Measurements from ENCODE around the gene KCNH5. TPM values are rescaled to one million over a fixed set of nuclear protein-coding genes. Genes with fewer than 3 reads are reported as not detected.

Gene KCNH5
- total RNA-seq, 1 experiment from 2014 or later = 1.4 TPM

DNA sequence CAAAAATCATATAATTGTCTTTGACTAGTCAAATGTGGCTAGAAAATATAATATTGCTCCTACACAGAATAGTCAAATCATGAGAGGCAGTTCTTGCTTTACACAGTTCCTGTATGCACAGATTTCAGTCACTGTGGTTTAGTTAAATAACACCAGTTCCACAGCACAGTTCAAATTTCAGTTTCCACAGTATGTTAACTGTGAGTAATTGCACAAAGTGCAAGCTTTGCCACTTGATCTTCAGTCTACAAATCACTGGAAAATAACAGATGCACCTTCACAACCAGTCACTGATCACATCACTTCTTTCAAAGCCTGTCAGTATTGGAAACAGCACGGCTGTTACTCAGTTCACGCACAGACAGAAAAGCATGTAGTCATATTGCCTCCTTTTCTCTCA is 38.7 kb downstream of the KCNH5 start:
- no peaks in the 10 kb centered on the region for H3K36me3 Mint-ChIP-seq
- TF ChIP-seq TCF7 (CRISPR knock-in tag; IDR thresholded peaks at IDR 0.05; ENCODE audit: low read depth) (no peak), ZNF121 (CRISPR knock-in tag; IDR thresholded peaks at IDR 0.05) (no peak), MXD4 (CRISPR knock-in tag; IDR thresholded peaks at IDR 0.05; ENCODE audit: borderline replicate concordance) (no peak), CREM (CRISPR knock-in tag; IDR thresholded peaks at IDR 0.05) (no peak), ELF4 (CRISPR knock-in tag; IDR thresholded peaks at IDR 0.05; ENCODE audit: low read depth) (no peak), GABPB1 (CRISPR knock-in tag; IDR thresholded peaks at IDR 0.05) (no peak), CREB1 (CRISPR knock-in tag; IDR thresholded peaks at IDR 0.05) (no peak)
- TF ChIP-seq, protein P1, sequence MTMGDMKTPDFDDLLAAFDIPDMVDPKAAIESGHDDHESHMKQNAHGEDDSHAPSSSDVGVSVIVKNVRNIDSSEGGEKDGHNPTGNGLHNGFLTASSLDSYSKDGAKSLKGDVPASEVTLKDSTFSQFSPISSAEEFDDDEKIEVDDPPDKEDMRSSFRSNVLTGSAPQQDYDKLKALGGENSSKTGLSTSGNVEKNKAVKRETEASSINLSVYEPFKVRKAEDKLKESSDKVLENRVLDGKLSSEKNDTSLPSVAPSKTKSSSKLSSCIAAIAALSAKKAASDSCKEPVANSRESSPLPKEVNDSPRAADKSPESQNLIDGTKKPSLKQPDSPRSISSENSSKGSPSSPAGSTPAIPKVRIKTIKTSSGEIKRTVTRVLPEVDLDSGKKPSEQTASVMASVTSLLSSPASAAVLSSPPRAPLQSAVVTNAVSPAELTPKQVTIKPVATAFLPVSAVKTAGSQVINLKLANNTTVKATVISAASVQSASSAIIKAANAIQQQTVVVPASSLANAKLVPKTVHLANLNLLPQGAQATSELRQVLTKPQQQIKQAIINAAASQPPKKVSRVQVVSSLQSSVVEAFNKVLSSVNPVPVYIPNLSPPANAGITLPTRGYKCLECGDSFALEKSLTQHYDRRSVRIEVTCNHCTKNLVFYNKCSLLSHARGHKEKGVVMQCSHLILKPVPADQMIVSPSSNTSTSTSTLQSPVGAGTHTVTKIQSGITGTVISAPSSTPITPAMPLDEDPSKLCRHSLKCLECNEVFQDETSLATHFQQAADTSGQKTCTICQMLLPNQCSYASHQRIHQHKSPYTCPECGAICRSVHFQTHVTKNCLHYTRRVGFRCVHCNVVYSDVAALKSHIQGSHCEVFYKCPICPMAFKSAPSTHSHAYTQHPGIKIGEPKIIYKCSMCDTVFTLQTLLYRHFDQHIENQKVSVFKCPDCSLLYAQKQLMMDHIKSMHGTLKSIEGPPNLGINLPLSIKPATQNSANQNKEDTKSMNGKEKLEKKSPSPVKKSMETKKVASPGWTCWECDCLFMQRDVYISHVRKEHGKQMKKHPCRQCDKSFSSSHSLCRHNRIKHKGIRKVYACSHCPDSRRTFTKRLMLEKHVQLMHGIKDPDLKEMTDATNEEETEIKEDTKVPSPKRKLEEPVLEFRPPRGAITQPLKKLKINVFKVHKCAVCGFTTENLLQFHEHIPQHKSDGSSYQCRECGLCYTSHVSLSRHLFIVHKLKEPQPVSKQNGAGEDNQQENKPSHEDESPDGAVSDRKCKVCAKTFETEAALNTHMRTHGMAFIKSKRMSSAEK (CRISPR knock-in tag; IDR thresholded peaks at IDR 0.05; ENCODE audit: borderline replicate concordance) = no peak
- TF ChIP-seq, protein P2, sequence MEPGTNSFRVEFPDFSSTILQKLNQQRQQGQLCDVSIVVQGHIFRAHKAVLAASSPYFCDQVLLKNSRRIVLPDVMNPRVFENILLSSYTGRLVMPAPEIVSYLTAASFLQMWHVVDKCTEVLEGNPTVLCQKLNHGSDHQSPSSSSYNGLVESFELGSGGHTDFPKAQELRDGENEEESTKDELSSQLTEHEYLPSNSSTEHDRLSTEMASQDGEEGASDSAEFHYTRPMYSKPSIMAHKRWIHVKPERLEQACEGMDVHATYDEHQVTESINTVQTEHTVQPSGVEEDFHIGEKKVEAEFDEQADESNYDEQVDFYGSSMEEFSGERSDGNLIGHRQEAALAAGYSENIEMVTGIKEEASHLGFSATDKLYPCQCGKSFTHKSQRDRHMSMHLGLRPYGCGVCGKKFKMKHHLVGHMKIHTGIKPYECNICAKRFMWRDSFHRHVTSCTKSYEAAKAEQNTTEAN (CRISPR knock-in tag; IDR thresholded peaks at IDR 0.05) = no peak
- TF ChIP-seq, protein P3, sequence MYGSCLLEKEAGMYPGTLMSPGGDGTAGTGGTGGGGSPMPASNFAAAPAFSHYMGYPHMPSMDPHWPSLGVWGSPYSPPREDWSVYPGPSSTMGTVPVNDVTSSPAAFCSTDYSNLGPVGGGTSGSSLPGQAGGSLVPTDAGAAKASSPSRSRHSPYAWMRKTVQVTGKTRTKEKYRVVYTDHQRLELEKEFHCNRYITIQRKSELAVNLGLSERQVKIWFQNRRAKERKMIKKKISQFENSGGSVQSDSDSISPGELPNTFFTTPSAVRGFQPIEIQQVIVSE (CRISPR knock-in tag; IDR thresholded peaks at IDR 0.05; ENCODE audit: borderline replicate concordance) = no peak
- ChIA-PET CTCF (no interaction called here), POLR2A (no interaction called here)
- H3K4me1 Mint-ChIP-seq = peaks cover 12% of the 10 kb centered on the region; the same call in 1 of the 2 replicates
- ATAC-seq (no peak), DNase-seq (ENCODE audit: low spot score) (no peak)
- H3K9me3 Mint-ChIP-seq = no peaks in the 10 kb centered on the region
- no peak overlapping the region for H3K4me3 Mint-ChIP-seq
- H3K27ac Mint-ChIP-seq = no peak overlapping the region
- no peaks in the 10 kb centered on the region for H3K27me3 Mint-ChIP-seq (ENCODE audit: low read depth)

DNA sequence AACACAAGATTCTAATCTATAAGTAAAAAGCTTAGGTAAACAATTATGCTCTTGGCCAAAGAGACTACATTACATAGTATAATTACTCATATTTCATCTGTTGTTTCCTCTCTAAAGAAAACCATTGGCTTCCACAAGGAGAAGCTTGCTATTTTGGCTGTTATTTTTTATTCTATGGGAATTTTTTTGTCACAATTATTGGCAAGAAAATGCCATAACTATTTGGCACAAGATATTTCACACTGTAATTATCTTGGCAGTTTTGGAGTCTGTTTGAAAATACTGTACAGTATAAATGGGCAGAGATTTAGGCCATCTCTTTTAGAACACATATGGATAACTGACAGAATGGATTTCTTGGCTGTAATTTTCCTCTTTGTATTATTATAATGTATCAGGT is 51.2 kb downstream of the KCNH5 start:
- CTCF ChIA-PET = no interaction called here
- H3K27me3 Mint-ChIP-seq (ENCODE audit: low read depth) = no peaks in the 10 kb centered on the region
- no peak for DNase-seq (ENCODE audit: low spot score)
- H3K36me3 Mint-ChIP-seq = no peaks in the 10 kb centered on the region
- H3K4me3 Mint-ChIP-seq = no peak overlapping the region
- POLR2A ChIA-PET = no interaction called here
- no peaks in the 10 kb centered on the region for H3K4me1 Mint-ChIP-seq
- no peak for ATAC-seq
- H3K27ac Mint-ChIP-seq = no peak overlapping the region
- H3K9me3 Mint-ChIP-seq = peaks cover 5% of the 10 kb centered on the region
- TF ChIP-seq ZNF263 (CRISPR knock-in tag; IDR thresholded peaks at IDR 0.05; ENCODE audit: low read depth) (no peak), GTF2I (CRISPR knock-in tag; conservative IDR thresholded peaks at IDR 0.05) (no peak), ZNF396 (CRISPR knock-in tag; IDR thresholded peaks at IDR 0.05; ENCODE audit: borderline replicate concordance) (no peak), ATF1 (CRISPR knock-in tag; IDR thresholded peaks at IDR 0.05) (no peak), FOXJ3 (CRISPR knock-in tag; IDR thresholded peaks at IDR 0.05; ENCODE audit: borderline replicate concordance) (no peak), RELA (CRISPR knock-in tag; IDR thresholded peaks at IDR 0.05; ENCODE audit: borderline replicate concordance) (no peak), PRRX2 (CRISPR knock-in tag; IDR thresholded peaks at IDR 0.05) (no peak)
- TF ChIP-seq, protein P4, sequence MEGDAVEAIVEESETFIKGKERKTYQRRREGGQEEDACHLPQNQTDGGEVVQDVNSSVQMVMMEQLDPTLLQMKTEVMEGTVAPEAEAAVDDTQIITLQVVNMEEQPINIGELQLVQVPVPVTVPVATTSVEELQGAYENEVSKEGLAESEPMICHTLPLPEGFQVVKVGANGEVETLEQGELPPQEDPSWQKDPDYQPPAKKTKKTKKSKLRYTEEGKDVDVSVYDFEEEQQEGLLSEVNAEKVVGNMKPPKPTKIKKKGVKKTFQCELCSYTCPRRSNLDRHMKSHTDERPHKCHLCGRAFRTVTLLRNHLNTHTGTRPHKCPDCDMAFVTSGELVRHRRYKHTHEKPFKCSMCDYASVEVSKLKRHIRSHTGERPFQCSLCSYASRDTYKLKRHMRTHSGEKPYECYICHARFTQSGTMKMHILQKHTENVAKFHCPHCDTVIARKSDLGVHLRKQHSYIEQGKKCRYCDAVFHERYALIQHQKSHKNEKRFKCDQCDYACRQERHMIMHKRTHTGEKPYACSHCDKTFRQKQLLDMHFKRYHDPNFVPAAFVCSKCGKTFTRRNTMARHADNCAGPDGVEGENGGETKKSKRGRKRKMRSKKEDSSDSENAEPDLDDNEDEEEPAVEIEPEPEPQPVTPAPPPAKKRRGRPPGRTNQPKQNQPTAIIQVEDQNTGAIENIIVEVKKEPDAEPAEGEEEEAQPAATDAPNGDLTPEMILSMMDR (IDR thresholded peaks at IDR 0.05) = no peak
- TF ChIP-seq, protein P5, sequence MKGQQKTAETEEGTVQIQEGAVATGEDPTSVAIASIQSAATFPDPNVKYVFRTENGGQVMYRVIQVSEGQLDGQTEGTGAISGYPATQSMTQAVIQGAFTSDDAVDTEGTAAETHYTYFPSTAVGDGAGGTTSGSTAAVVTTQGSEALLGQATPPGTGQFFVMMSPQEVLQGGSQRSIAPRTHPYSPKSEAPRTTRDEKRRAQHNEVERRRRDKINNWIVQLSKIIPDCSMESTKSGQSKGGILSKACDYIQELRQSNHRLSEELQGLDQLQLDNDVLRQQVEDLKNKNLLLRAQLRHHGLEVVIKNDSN (CRISPR knock-in tag; IDR thresholded peaks at IDR 0.05) = no peak
- TF ChIP-seq, protein P6, sequence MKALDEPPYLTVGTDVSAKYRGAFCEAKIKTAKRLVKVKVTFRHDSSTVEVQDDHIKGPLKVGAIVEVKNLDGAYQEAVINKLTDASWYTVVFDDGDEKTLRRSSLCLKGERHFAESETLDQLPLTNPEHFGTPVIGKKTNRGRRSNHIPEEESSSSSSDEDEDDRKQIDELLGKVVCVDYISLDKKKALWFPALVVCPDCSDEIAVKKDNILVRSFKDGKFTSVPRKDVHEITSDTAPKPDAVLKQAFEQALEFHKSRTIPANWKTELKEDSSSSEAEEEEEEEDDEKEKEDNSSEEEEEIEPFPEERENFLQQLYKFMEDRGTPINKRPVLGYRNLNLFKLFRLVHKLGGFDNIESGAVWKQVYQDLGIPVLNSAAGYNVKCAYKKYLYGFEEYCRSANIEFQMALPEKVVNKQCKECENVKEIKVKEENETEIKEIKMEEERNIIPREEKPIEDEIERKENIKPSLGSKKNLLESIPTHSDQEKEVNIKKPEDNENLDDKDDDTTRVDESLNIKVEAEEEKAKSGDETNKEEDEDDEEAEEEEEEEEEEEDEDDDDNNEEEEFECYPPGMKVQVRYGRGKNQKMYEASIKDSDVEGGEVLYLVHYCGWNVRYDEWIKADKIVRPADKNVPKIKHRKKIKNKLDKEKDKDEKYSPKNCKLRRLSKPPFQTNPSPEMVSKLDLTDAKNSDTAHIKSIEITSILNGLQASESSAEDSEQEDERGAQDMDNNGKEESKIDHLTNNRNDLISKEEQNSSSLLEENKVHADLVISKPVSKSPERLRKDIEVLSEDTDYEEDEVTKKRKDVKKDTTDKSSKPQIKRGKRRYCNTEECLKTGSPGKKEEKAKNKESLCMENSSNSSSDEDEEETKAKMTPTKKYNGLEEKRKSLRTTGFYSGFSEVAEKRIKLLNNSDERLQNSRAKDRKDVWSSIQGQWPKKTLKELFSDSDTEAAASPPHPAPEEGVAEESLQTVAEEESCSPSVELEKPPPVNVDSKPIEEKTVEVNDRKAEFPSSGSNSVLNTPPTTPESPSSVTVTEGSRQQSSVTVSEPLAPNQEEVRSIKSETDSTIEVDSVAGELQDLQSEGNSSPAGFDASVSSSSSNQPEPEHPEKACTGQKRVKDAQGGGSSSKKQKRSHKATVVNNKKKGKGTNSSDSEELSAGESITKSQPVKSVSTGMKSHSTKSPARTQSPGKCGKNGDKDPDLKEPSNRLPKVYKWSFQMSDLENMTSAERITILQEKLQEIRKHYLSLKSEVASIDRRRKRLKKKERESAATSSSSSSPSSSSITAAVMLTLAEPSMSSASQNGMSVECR (CRISPR knock-in tag; IDR thresholded peaks at IDR 0.05; ENCODE audit: borderline replicate concordance) = no peak
- TF ChIP-seq, protein P7, sequence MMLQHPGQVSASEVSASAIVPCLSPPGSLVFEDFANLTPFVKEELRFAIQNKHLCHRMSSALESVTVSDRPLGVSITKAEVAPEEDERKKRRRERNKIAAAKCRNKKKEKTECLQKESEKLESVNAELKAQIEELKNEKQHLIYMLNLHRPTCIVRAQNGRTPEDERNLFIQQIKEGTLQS (CRISPR knock-in tag; conservative IDR thresholded peaks at IDR 0.05) = no peak
- TF ChIP-seq, protein P8, sequence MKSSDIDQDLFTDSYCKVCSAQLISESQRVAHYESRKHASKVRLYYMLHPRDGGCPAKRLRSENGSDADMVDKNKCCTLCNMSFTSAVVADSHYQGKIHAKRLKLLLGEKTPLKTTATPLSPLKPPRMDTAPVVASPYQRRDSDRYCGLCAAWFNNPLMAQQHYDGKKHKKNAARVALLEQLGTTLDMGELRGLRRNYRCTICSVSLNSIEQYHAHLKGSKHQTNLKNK (CRISPR knock-in tag; IDR thresholded peaks at IDR 0.05) = no peak
